Thyroid gland (tissue), 4 donors: ENCODE results near the gene RETN.

Experiments used
- POLR2A ChIP-seq, 2 donors: fragments of 450-650 bp; IDR thresholded peaks; one replicate each; pipeline ENCODE4 v1.6.1; 2017; ENCODE audit warnings: antibody characterized with exemption in 2 of 2, mild to moderate bottlenecking in 2 of 2, moderate library complexity in 1 of 2
- TF ChIP-seq, protein P1 (sequence below), 6 experiments: fragments of 200-600 bp in 3 of 6; fragments of 450-650 bp in 3 of 6; sonication (generic) in 3 of 6; IDR thresholded peaks; one replicate each; pipeline ENCODE4 v1.5.1; 2016 to 2019; ENCODE audit warnings: antibody characterized with exemption in 6 of 6, mild to moderate bottlenecking in 2 of 6, inconsistent platforms in 1 of 6, moderate library complexity in 1 of 6

DNA sequence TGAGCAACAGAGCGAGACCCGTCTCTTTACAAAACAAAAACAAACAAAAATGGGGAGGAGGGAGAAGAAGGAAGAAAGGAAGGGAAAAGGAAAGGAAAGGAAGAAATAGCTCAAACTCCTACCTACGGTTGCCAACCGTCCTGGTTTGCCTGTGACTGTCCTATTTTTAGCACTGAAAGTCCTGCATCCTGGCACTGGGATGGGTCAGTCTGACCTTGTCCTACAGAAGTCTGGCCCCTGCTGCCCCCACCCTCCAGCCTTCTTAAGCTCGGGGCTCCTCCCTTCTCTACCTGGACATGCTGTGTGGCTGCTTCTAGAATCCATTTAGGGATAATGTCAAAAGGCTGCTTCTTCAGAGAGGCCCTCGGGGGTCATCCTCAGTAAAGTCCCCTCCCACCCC, 33.2 kb upstream of the RETN start:
- TF ChIP-seq, protein P1, sequence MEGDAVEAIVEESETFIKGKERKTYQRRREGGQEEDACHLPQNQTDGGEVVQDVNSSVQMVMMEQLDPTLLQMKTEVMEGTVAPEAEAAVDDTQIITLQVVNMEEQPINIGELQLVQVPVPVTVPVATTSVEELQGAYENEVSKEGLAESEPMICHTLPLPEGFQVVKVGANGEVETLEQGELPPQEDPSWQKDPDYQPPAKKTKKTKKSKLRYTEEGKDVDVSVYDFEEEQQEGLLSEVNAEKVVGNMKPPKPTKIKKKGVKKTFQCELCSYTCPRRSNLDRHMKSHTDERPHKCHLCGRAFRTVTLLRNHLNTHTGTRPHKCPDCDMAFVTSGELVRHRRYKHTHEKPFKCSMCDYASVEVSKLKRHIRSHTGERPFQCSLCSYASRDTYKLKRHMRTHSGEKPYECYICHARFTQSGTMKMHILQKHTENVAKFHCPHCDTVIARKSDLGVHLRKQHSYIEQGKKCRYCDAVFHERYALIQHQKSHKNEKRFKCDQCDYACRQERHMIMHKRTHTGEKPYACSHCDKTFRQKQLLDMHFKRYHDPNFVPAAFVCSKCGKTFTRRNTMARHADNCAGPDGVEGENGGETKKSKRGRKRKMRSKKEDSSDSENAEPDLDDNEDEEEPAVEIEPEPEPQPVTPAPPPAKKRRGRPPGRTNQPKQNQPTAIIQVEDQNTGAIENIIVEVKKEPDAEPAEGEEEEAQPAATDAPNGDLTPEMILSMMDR (IDR thresholded peaks at IDR 0.05): no peak
- TF ChIP-seq POLR2A (IDR thresholded peaks at IDR 0.05): no peak
